GM12875 (cell line): ENCODE results near the gene ANKS1B.

Experiments used
- H3K4me3 ChIP-seq: one replicate; pipeline ENCODE4 v1.5.1; 2011; ENCODE audit warnings: low read depth, low read length, control low read depth
- TF ChIP-seq, protein P1 (sequence below): IDR thresholded peaks from 2 replicates; pipeline ENCODE4 v1.5.1; 2011; ENCODE audit warnings: low read depth, mild to moderate bottlenecking, control low read depth, inconsistent platforms, low read length, moderate library complexity, borderline replicate concordance; ENCODE audit not compliant: insufficient read depth

The ANKS1B gene

GRCh38 chr12:99960311-99960710 lies 24.4 kb downstream of the ANKS1B start:
- TF ChIP-seq, protein P1, sequence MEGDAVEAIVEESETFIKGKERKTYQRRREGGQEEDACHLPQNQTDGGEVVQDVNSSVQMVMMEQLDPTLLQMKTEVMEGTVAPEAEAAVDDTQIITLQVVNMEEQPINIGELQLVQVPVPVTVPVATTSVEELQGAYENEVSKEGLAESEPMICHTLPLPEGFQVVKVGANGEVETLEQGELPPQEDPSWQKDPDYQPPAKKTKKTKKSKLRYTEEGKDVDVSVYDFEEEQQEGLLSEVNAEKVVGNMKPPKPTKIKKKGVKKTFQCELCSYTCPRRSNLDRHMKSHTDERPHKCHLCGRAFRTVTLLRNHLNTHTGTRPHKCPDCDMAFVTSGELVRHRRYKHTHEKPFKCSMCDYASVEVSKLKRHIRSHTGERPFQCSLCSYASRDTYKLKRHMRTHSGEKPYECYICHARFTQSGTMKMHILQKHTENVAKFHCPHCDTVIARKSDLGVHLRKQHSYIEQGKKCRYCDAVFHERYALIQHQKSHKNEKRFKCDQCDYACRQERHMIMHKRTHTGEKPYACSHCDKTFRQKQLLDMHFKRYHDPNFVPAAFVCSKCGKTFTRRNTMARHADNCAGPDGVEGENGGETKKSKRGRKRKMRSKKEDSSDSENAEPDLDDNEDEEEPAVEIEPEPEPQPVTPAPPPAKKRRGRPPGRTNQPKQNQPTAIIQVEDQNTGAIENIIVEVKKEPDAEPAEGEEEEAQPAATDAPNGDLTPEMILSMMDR: no peak
- H3K4me3 ChIP-seq: no peak overlapping the region

- no peak overlapping the region for H3K4me3 ChIP-seq
- TF ChIP-seq, protein P1: no peak
Measured at GRCh38 chr12:99959549-99960170, 25.1 kb downstream of the ANKS1B start.

DNA sequence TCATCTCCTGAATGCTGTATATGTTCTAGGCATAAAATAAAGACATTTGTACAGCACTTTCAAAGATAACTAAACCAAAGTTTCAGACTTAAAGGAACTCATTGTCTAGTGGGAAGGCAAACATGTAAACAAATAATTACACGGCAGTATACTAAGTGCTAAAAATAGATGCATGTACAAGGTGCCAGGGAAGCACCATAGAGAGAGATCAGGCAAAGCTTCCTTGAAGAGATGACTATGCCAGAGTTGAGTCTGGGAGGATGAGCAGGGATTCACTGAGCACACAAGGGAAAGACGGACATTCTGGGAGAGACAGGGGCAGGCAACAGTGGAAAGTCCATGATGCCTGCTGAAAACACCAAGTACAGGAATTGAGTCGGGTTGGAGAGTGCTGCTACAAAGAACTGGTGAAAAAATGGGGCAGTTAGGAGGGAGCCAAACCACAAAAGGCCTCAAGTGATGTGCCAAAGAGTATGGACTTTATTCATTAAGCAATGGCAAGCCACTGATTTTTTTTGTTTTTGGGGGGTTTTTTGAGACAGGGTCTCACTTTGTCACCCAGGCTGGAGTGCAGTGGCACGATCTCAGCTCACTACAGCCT lies 26.8 kb downstream of the ANKS1B start:
- TF ChIP-seq, protein P1: no peak
- H3K4me3 ChIP-seq: no peak overlapping the region

DNA sequence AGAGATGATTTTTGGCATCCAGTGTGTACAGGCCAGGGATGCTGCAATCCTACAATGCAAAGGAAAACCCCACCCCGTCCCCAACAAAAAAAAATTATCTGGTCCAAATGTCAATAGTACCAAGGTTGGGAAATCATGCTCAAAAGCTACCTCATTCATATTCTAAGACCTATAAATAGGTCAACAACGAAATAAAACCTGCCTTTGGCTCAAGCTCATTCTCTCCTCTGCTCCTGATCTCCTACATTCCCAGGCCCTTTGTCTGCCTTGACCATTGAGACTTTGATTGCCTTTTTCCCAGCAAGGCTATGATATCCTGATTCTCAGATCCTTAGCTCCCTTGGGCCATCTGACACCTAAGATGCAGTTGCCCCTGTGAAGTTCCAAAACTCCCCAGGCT lies 30.0 kb downstream of the ANKS1B start:
- TF ChIP-seq, protein P1: no peak
- H3K4me3 ChIP-seq: no peak overlapping the region

- no peak overlapping the region for H3K4me3 ChIP-seq
- TF ChIP-seq, protein P1: no peak
Measured at GRCh38 chr12:99948370-99948769, 36.4 kb downstream of the ANKS1B start.

DNA sequence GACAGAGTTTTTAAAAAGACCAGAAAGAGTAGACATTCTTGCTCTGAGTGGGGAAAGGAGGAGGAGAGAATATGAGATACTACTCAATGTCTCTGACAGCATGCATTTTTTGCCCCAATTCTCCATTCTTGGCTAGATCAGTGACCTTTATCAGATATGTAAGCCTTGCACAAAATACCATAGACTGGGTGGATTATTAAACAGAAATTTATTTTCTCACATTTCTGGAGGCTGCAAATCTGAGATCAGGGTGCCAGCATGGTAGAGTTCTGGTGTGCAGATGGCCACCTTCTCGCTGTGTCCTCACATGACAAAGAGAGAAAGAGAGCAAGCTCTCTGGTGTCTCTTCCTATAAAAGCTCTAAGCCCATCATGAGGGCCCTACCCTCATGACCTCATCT lies 38.6 kb downstream of the ANKS1B start:
- TF ChIP-seq, protein P1: no peak
- no peak overlapping the region for H3K4me3 ChIP-seq

DNA sequence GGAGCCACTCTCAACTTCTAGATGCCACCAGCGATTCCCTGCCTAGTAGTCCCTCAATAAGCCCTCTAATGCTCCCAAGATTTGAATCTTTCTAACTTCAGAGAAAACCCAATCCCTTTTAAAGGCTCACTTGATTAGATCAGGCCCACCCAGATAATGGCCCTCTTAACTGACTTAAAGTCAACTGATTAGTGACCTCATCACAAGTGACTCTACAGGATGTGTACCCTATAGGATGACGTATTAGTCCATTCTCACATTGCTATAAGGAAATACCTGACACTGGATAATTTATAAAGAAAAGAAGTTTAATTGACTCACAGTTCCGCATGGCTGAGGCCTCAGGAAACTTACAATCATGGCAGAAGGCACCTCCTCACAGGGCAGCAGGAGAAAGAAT lies 49.1 kb downstream of the ANKS1B start:
- TF ChIP-seq, protein P1: no peak
- no peak overlapping the region for H3K4me3 ChIP-seq
